Right lobe of liver (tissue), 4 donors: ENCODE measurements around the gene SNAPC5.
"Not testable (repeated sequence)": the region's sequence is repeated elsewhere in the genome, so short reads cannot be mapped to it uniquely, and the experiment has no call there.

Experiments used
- POLR2A ChIP-seq: fragments of 450-650 bp; IDR thresholded peaks from one replicate; pipeline ENCODE4 v1.6.1; 2017; ENCODE audit warnings: antibody characterized with exemption, mild to moderate bottlenecking
- TF ChIP-seq, protein P1 (sequence below), 4 donors: fragments of 200-600 bp in 3 of 4; fragments of 450-650 bp in 1 of 4; IDR thresholded peaks; one replicate each; pipeline versions ENCODE4 v1.5.1 to v1.8.0; 2016 to 2022; ENCODE audit warnings: antibody characterized with exemption in 4 of 4, mild to moderate bottlenecking in 2 of 4
- donor health status: DM: no; HTN: no; CAD: no.
- donor health status: DM: no; HTN: no; CAD: no.
- donor health status: DM: no; HTN: yes; CAD: no.

DNA sequence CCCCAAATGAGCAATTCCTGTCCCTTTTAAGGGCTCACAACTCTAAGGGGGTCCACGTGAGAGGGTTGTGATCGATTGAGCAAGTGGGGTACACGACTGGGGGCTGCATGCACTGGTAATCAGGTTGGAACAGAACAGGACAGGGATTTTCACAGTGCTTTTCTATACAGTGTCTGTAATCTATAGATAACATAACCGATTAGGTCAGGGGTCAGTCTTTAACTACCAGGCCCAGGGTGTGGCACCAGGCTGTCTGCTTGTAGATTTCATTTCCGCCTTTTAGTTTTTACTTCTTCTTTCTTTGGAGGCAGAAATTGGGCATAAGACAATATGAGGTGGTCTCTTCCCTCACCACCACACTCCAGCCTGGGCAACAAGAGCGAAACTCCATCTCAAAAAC, 32.3 kb downstream of the SNAPC5 start:
- TF ChIP-seq, protein P1, sequence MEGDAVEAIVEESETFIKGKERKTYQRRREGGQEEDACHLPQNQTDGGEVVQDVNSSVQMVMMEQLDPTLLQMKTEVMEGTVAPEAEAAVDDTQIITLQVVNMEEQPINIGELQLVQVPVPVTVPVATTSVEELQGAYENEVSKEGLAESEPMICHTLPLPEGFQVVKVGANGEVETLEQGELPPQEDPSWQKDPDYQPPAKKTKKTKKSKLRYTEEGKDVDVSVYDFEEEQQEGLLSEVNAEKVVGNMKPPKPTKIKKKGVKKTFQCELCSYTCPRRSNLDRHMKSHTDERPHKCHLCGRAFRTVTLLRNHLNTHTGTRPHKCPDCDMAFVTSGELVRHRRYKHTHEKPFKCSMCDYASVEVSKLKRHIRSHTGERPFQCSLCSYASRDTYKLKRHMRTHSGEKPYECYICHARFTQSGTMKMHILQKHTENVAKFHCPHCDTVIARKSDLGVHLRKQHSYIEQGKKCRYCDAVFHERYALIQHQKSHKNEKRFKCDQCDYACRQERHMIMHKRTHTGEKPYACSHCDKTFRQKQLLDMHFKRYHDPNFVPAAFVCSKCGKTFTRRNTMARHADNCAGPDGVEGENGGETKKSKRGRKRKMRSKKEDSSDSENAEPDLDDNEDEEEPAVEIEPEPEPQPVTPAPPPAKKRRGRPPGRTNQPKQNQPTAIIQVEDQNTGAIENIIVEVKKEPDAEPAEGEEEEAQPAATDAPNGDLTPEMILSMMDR (IDR thresholded peaks at IDR 0.05): not testable (repeated sequence)
- TF ChIP-seq POLR2A: not testable (repeated sequence)
